HepG2 (cell line): Measurements from ENCODE around the gene VEGFB. TPM values are rescaled to one million over a fixed set of nuclear protein-coding genes. Genes with fewer than 3 reads are reported as not detected.

Source experiments
- FOXK2 ChIP-seq: fragments of 450-650 bp; IDR thresholded peaks from 2 replicates; pipeline ENCODE4 v1.6.1; 2016
- GABPA ChIP-seq, 2 experiments: IDR thresholded peaks; 2 replicates each; pipeline ENCODE4 v1.6.1; 2011 to 2016; ENCODE audit warnings: low read depth in 2 of 2, low read length in 1 of 2, missing biosample characterization in 1 of 2, missing genetic modification characterization in 1 of 2
- MYC ChIP-seq: sonication (generic); formaldehyde crosslinking; IDR thresholded peaks from 2 replicates; pipeline ENCODE4 v1.9.0; 2021; ENCODE audit warnings: missing genetic modification reagents, borderline replicate concordance
- POLR2G ChIP-seq: fragments of 200-400 bp; formaldehyde crosslinking; IDR thresholded peaks from 2 replicates; pipeline ENCODE4 v1.6.1; 2018; ENCODE audit warnings: mild to moderate bottlenecking, low read depth, low read length, moderate library complexity
- SMAD9 ChIP-seq: sonication (generic); formaldehyde crosslinking; IDR thresholded peaks from 2 replicates; pipeline ENCODE4 v1.5.1; 2020; ENCODE audit warnings: mild to moderate bottlenecking, missing genetic modification reagents
- SMARCC2 ChIP-seq: fragments of 450-650 bp; IDR thresholded peaks from 2 replicates; pipeline ENCODE4 v1.6.1; 2017; ENCODE audit warnings: antibody characterized with exemption, mild to moderate bottlenecking
- ZBTB8A ChIP-seq: sonication (generic); formaldehyde crosslinking; IDR thresholded peaks from 2 replicates; pipeline ENCODE4 v1.4.0; 2020; ENCODE audit warnings: mild to moderate bottlenecking, low read depth, missing genetic modification reagents, borderline replicate concordance
- ZFP1 ChIP-seq: IDR thresholded peaks from 2 replicates; pipeline ENCODE4 v1.6.1; 2016
- ZMYM4 ChIP-seq: sonication (generic); formaldehyde crosslinking; IDR thresholded peaks from 2 replicates; pipeline ENCODE4 v1.8.1; 2023; ENCODE audit warnings: mild to moderate bottlenecking, missing genetic modification reagents
- ZNF432 ChIP-seq: sonication (generic); formaldehyde crosslinking; IDR thresholded peaks from 2 replicates; pipeline ENCODE4 v1.5.0; 2020; ENCODE audit warnings: missing genetic modification reagents, mild to moderate bottlenecking, borderline replicate concordance
- ZNF644 ChIP-seq: IDR thresholded peaks from 2 replicates; pipeline ENCODE4 v1.6.1; 2016; ENCODE audit warnings: low read depth
- ZNF678 ChIP-seq: sonication (generic); formaldehyde crosslinking; IDR thresholded peaks from 2 replicates; pipeline ENCODE4 v1.4.0; 2020; ENCODE audit warnings: mild to moderate bottlenecking, missing genetic modification reagents
- ZNF83 ChIP-seq: sonication (generic); formaldehyde crosslinking; IDR thresholded peaks from 2 replicates; pipeline ENCODE4 v1.4.0; 2020; ENCODE audit warnings: missing genetic modification reagents, mild to moderate bottlenecking, borderline replicate concordance
- ZSCAN20 ChIP-seq: sonication (generic); formaldehyde crosslinking; IDR thresholded peaks from 2 replicates; pipeline ENCODE4 v1.4.0; 2020; ENCODE audit warnings: missing genetic modification reagents, mild to moderate bottlenecking, borderline replicate concordance
- ZSCAN31 ChIP-seq: sonication (generic); formaldehyde crosslinking; IDR thresholded peaks from 2 replicates; pipeline ENCODE4 v1.5.0; 2020; ENCODE audit warnings: low read depth, mild to moderate bottlenecking, missing genetic modification reagents
- ZSCAN9 ChIP-seq: IDR thresholded peaks from 2 replicates; pipeline ENCODE4 v1.6.1; 2016; ENCODE audit warnings: borderline replicate concordance
- polyA plus RNA-seq, 8 experiments: library from polyadenylated mRNA; depleted of rRNA in 3 of 8; stranded (reverse) in 7 of 8; unstranded in 1 of 8; fragments of >200 nt; fragmentation: Illumina TruSeq in 4 of 8; extraction: Trizol in 4 of 8; gene quantifications; 2 replicates each; pipeline versions ENCODE4 v1.2.1 to v1.2.3, GENCODE V29; 2011 to 2016; ENCODE audit warnings: low read depth in 4 of 8, missing spikeins in 1 of 8, mixed read lengths in 1 of 8; ENCODE audit not compliant: insufficient read depth in 1 of 8
- total RNA-seq, 5 experiments: library from RNA; depleted of rRNA; stranded (reverse); fragments of >200 nt; fragmentation: Illumina TruSeq; extraction: Trizol; gene quantifications; 2 replicates each; pipeline ENCODE4 v1.2.3, GENCODE V29; 2016; ENCODE audit warnings: low read depth in 1 of 5
- TF ChIP-seq, protein P1 (sequence below): fragments of 450-650 bp; IDR thresholded peaks from 2 replicates; pipeline ENCODE4 v1.6.1; 2016
- TF ChIP-seq, protein P2 (sequence below): sonication (generic); formaldehyde crosslinking; IDR thresholded peaks from 2 replicates; pipeline ENCODE4 v1.5.1; 2020; ENCODE audit warnings: mild to moderate bottlenecking, missing genetic modification reagents, moderate library complexity
- TF ChIP-seq, protein P3 (sequence below): sonication (generic); formaldehyde crosslinking; IDR thresholded peaks from 2 replicates; pipeline ENCODE4 v1.8.0; 2022; ENCODE audit warnings: missing genetic modification reagents, mild to moderate bottlenecking, inconsistent platforms, borderline replicate concordance
- TF ChIP-seq, protein P4 (sequence below): sonication (generic); formaldehyde crosslinking; IDR thresholded peaks from 2 replicates; pipeline ENCODE4 v1.8.1; 2023; ENCODE audit warnings: missing genetic modification reagents, mild to moderate bottlenecking, borderline replicate concordance
- TF ChIP-seq, protein P5 (sequence below): sonication (generic); formaldehyde crosslinking; IDR thresholded peaks from 2 replicates; pipeline ENCODE4 v1.4.0; 2020; ENCODE audit warnings: mild to moderate bottlenecking, missing genetic modification reagents

VEGFB gene
- total and polyA plus RNA-seq, 2 of the 13 experiments (the other 11 are each of a cell fraction or from before 2014, with no cell fraction given): 9.0 to 11.3 TPM

DNA sequence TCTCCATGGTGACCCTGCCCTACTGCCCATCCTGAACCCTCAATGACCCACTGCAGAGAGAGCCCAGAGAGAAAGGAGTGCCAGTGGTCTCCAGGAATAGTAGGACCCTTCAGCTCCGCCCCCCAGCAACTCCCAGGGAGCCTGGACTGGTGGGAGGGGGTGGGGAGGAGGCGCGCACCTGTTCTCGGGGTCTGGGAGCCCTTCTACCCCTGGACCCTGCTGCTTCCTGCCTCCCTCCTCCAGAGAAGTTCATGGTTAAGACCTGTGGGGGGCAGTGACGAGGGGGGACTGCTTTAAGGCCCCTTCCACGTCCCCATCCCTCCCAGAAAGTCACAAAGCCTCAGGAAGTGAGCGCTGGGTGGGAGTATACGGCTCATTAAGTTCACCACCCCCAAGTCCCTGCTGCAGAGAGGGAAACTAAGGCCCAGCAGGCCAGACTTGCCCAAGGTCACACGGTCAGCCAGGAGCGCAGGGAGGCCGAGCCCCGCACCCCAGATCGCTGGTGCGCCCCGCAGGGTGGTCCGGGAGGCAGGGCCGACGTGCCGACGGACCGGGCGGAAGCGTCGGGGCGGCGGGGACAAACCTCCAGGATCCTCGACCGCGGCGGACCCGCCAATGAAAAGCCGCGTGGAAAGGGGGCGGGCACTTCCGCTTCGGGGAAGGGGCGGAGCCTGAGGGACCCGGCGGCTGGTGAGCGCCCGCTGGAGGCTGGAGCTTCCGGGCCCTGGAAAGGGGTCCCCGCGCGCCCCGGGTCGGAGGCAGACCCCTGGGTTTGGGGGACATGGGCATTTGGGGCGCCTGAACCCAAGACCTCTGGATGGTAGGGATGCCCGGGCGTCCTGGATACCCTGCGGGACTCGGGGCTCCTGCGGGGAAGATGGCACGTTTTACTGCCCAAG is 8.5 kb upstream of the VEGFB start, which contains the start of the genes NUDT22 and TRPT1 (continued):
- TF ChIP-seq, protein P1, sequence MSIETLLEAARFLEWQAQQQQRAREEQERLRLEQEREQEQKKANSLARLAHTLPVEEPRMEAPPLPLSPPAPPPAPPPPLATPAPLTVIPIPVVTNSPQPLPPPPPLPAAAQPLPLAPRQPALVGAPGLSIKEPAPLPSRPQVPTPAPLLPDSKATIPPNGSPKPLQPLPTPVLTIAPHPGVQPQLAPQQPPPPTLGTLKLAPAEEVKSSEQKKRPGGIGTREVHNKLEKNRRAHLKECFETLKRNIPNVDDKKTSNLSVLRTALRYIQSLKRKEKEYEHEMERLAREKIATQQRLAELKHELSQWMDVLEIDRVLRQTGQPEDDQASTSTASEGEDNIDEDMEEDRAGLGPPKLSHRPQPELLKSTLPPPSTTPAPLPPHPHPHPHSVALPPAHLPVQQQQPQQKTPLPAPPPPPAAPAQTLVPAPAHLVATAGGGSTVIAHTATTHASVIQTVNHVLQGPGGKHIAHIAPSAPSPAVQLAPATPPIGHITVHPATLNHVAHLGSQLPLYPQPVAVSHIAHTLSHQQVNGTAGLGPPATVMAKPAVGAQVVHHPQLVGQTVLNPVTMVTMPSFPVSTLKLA: no peak
- TF ChIP-seq, protein P2, sequence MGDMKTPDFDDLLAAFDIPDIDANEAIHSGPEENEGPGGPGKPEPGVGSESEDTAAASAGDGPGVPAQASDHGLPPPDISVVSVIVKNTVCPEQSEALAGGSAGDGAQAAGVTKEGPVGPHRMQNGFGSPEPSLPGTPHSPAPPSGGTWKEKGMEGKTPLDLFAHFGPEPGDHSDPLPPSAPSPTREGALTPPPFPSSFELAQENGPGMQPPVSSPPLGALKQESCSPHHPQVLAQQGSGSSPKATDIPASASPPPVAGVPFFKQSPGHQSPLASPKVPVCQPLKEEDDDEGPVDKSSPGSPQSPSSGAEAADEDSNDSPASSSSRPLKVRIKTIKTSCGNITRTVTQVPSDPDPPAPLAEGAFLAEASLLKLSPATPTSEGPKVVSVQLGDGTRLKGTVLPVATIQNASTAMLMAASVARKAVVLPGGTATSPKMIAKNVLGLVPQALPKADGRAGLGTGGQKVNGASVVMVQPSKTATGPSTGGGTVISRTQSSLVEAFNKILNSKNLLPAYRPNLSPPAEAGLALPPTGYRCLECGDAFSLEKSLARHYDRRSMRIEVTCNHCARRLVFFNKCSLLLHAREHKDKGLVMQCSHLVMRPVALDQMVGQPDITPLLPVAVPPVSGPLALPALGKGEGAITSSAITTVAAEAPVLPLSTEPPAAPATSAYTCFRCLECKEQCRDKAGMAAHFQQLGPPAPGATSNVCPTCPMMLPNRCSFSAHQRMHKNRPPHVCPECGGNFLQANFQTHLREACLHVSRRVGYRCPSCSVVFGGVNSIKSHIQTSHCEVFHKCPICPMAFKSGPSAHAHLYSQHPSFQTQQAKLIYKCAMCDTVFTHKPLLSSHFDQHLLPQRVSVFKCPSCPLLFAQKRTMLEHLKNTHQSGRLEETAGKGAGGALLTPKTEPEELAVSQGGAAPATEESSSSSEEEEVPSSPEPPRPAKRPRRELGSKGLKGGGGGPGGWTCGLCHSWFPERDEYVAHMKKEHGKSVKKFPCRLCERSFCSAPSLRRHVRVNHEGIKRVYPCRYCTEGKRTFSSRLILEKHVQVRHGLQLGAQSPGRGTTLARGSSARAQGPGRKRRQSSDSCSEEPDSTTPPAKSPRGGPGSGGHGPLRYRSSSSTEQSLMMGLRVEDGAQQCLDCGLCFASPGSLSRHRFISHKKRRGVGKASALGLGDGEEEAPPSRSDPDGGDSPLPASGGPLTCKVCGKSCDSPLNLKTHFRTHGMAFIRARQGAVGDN (CRISPR knock-in tag): no peak
- TF ChIP-seq, protein P3, sequence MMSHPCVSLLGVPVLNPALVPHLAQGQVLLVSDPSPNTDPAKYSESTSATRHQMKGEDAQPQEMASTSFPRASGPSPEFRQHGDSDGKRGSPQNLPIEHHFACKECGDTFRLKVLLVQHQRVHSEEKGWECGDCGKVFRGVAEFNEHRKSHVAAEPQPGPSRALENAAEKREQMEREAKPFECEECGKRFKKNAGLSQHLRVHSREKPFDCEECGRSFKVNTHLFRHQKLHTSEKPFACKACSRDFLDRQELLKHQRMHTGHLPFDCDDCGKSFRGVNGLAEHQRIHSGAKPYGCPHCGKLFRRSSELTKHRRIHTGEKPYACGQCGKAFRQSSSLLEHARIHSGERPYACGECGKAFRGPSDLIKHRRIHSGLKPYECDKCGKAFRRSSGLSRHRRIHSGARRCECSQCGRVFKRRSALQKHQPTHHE (CRISPR knock-in tag): no peak
- TF ChIP-seq FOXK2 (no peak), MYC (CRISPR knock-in tag) (peak; percentile 71; the same call in 1 of the 2 replicates), ZSCAN31 (CRISPR knock-in tag) (0 out of 2 replicates have a peak, but pooled peaks have one; percentile 65), ZBTB8A (CRISPR knock-in tag) (no peak), GABPA (IDR thresholded peaks at IDR 0.05; ENCODE audit: low read depth, low read length) (no peak), GABPA (CRISPR knock-in tag; IDR thresholded peaks at IDR 0.05; ENCODE audit: low read depth) (peak; percentile 90), ZNF678 (CRISPR knock-in tag) (0 out of 2 replicates have a peak, but pooled peaks have one; percentile 30), ZSCAN9 (CRISPR knock-in tag) (no peak), SMARCC2 (no peak), SMAD9 (CRISPR knock-in tag) (no peak), ZSCAN20 (CRISPR knock-in tag) (no peak), ZMYM4 (CRISPR knock-in tag) (peak; percentile 48; the same call in 1 of the 2 replicates), ZFP1 (no peak), ZNF644 (CRISPR knock-in tag) (no peak), ZNF83 (CRISPR knock-in tag) (no peak), POLR2G (peak; percentile 89), ZNF432 (no peak)
- TF ChIP-seq, protein P4, sequence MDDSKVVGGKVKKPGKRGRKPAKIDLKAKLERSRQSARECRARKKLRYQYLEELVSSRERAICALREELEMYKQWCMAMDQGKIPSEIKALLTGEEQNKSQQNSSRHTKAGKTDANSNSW (CRISPR knock-in tag): no peak
- TF ChIP-seq, protein P5, sequence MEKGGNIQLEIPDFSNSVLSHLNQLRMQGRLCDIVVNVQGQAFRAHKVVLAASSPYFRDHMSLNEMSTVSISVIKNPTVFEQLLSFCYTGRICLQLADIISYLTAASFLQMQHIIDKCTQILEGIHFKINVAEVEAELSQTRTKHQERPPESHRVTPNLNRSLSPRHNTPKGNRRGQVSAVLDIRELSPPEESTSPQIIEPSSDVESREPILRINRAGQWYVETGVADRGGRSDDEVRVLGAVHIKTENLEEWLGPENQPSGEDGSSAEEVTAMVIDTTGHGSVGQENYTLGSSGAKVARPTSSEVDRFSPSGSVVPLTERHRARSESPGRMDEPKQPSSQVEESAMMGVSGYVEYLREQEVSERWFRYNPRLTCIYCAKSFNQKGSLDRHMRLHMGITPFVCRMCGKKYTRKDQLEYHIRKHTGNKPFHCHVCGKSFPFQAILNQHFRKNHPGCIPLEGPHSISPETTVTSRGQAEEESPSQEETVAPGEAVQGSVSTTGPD (CRISPR knock-in tag): no peak
